Uterus (tissue), 2 donors: ENCODE results near the gene ACBD6.

Source experiments
- CTCF ChIP-seq, 4 experiments: fragments of 200-600 bp in 2 of 4; fragments of 450-650 bp in 2 of 4; sonication (generic) in 2 of 4; IDR thresholded peaks; one replicate each; pipeline ENCODE4 v1.5.1; 2016 to 2019; ENCODE audit warnings: antibody characterized with exemption in 4 of 4, mild to moderate bottlenecking in 2 of 4, moderate library complexity in 1 of 4
- POLR2A ChIP-seq, 2 donors: fragments of 450-650 bp; IDR thresholded peaks; one replicate each; pipeline ENCODE4 v1.6.1; 2016; ENCODE audit warnings: antibody characterized with exemption in 2 of 2, mild to moderate bottlenecking in 1 of 2, moderate library complexity in 1 of 2

DNA sequence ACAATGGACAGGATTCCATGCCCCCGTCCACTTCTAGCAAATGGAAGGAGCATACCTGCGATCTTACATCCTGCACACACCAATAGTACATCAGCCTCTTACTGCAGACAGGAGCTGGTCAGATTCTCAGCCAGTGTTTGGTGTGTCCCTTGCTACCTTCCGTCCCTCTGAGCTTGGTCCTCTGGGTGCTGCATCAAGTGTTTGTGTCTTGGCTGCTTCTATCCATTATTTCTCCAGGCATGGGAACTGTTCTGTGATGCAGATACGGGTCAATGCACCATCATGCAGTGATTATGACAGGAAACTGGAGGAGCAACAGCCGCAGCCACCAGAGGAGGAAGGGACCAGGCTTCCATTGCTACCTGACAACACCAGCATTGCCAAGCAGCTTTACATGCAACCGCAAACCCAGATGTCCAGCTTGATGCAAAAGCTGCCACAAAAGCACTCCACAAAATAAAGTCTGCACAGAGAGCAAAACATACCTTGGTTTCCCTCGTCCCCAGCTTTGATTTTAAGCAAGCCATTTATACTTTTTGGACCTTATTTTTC lies 34.5 kb upstream of the ACBD6 start:
- TF ChIP-seq CTCF (IDR thresholded peaks at IDR 0.05) (no peak), POLR2A (IDR thresholded peaks at IDR 0.05) (no peak)
